Spleen (tissue), 7 donors: ENCODE measurements around the gene TXNDC11.

Experiments
- CTCF ChIP-seq, 11 experiments: fragments of 200-600 bp in 7 of 11; fragments of 450-650 bp in 4 of 11; sonication (generic) in 4 of 11; IDR thresholded peaks in 8 of 11; conservative IDR thresholded peaks in 3 of 11; 1 replicate in 7 of 11; 2 replicates in 4 of 11; pipeline versions ENCODE4 v1.4.0 to v1.8.0; 2016 to 2021; ENCODE audit warnings: antibody characterized with exemption in 11 of 11, inconsistent platforms in 4 of 11, mild to moderate bottlenecking in 1 of 11
- POLR2A ChIP-seq, 3 donors: fragments of 450-650 bp; IDR thresholded peaks; one replicate each; pipeline ENCODE4 v1.5.1; 2017; ENCODE audit warnings: antibody characterized with exemption in 3 of 3, mild to moderate bottlenecking in 1 of 3
- POLR2AphosphoS5 ChIP-seq, 3 donors: sonication (generic); formaldehyde crosslinking; IDR thresholded peaks; one replicate each; pipeline ENCODE4 v1.5.1; 2017; ENCODE audit warnings: antibody characterized with exemption in 3 of 3
- donor health status: DM: no; HTN: no; CAD: no; lungs with moderate emphysema.
- donor health status: DM: no; HTN: no; CAD: no.
- donor health status: DM: no; HTN: no; CAD: no.

GRCh38 chr16:11752856-11753255, 10.2 kb upstream of the TXNDC11 start:
- no peak for TF ChIP-seq CTCF (IDR thresholded peaks at IDR 0.05 in 8 of 11, conservative IDR thresholded peaks at IDR 0.05 in 3 of 11)
- no peak for TF ChIP-seq POLR2AphosphoS5 (IDR thresholded peaks at IDR 0.05)
- no peak for TF ChIP-seq POLR2A (IDR thresholded peaks at IDR 0.05)
